K562 (cell line): ENCODE results near the gene HLCS. TPM values are rescaled to one million over a fixed set of nuclear protein-coding genes. Genes with fewer than 3 reads are reported as not detected.
"Not testable (repeated sequence)": the region's sequence is repeated elsewhere in the genome, so short reads cannot be mapped to it uniquely, and the experiment has no call there.

Experiments used
- ADNP ChIP-seq: fragments of 200-800 bp; sonication (Bioruptor generic); IDR thresholded peaks from 2 replicates; pipeline ENCODE4 v1.6.1; 2016; ENCODE audit warnings: missing genetic modification characterization, missing compliant biosample characterization
- ARNT ChIP-seq, 2 experiments: fragments of 450-650 bp; IDR thresholded peaks; 2 replicates each; pipeline ENCODE4 v1.6.1; 2016; ENCODE audit warnings: mild to moderate bottlenecking in 1 of 2
- BCOR ChIP-seq: fragments of 450-650 bp; IDR thresholded peaks from 2 replicates; pipeline ENCODE4 v1.6.1; 2016
- CEBPB ChIP-seq: fragments of 450-650 bp; IDR thresholded peaks from 2 replicates; pipeline ENCODE4 v1.6.1; 2016; ENCODE audit warnings: missing genetic modification characterization, missing compliant biosample characterization
- CEBPG ChIP-seq, 3 experiments: fragments of 200-800 bp in 1 of 3; sonication (Bioruptor generic) in 1 of 3; sonication (generic) in 1 of 3; formaldehyde crosslinking in 1 of 3; IDR thresholded peaks in 2 of 3; conservative IDR thresholded peaks in 1 of 3; 2 replicates each; pipeline versions ENCODE4 v1.6.1 to v1.8.0; 2016 to 2022; ENCODE audit warnings: missing compliant biosample characterization in 2 of 3, missing genetic modification characterization in 2 of 3, mild to moderate bottlenecking in 1 of 3, missing genetic modification reagents in 1 of 3
- CHAMP1 ChIP-seq: fragments of 450-650 bp; IDR thresholded peaks from 2 replicates; pipeline ENCODE4 v1.6.1; 2016; ENCODE audit warnings: mild to moderate bottlenecking
- EP400 ChIP-seq: fragments of 450-650 bp; IDR thresholded peaks from 2 replicates; pipeline ENCODE4 v1.6.1; 2017; ENCODE audit warnings: antibody characterized with exemption, mild to moderate bottlenecking, moderate library complexity
- GTF2E2 ChIP-seq: fragments of 200-800 bp; sonication (Bioruptor generic); IDR thresholded peaks from 2 replicates; pipeline ENCODE4 v1.6.1; 2016; ENCODE audit warnings: missing genetic modification characterization, missing compliant biosample characterization
- HLTF ChIP-seq: fragments of 450-650 bp; IDR thresholded peaks from 2 replicates; pipeline ENCODE4 v1.6.1; 2016
- KDM1A ChIP-seq, 2 experiments: fragments of 450-650 bp; IDR thresholded peaks; 2 replicates each; pipeline ENCODE4 v1.6.1; 2016; ENCODE audit warnings: mild to moderate bottlenecking in 2 of 2
- RCOR1 ChIP-seq, 2 experiments: IDR thresholded peaks; 2 replicates each; pipeline ENCODE4 v1.6.1; 2012; ENCODE audit warnings: low read depth in 2 of 2, low read length in 2 of 2, borderline replicate concordance in 1 of 2, improper control_type of control experiment in 1 of 2
- SMARCA4 ChIP-seq: fragments of 450-650 bp; IDR thresholded peaks from 2 replicates; pipeline ENCODE4 v1.6.1; 2016
- TAL1 ChIP-seq: fragments of 450-650 bp; IDR thresholded peaks from 2 replicates; pipeline ENCODE4 v1.6.1; 2016; ENCODE audit warnings: mild to moderate bottlenecking
- TEAD2 ChIP-seq: fragments of 450-650 bp; IDR thresholded peaks from 2 replicates; pipeline ENCODE4 v1.6.1; 2016; ENCODE audit warnings: missing genetic modification characterization, control low read depth, missing compliant biosample characterization
- TOE1 ChIP-seq, 2 experiments: fragments of 450-650 bp in 1 of 2; sonication (generic) in 1 of 2; formaldehyde crosslinking in 1 of 2; IDR thresholded peaks; 2 replicates each; pipeline versions ENCODE4 v1.7.1 to v1.8.0; 2016 to 2022; ENCODE audit warnings: borderline replicate concordance in 2 of 2, mild to moderate bottlenecking in 2 of 2, antibody characterized with exemption in 1 of 2, inconsistent platforms in 1 of 2, low read depth in 1 of 2, missing genetic modification reagents in 1 of 2, moderate library complexity in 1 of 2
- ZBTB5 ChIP-seq: fragments of 450-650 bp; IDR thresholded peaks from 2 replicates; pipeline ENCODE4 v1.6.1; 2017; ENCODE audit warnings: antibody characterized with exemption
- ZNF764 ChIP-seq: fragments of 250-450 bp; sonication (Bioruptor Pico); IDR thresholded peaks from 2 replicates; pipeline ENCODE4 v1.4.0; 2020; ENCODE audit warnings: low read depth, mild to moderate bottlenecking, moderate library complexity
- polyA plus RNA-seq, 8 experiments: library from polyadenylated mRNA; depleted of rRNA in 4 of 8; stranded (reverse) in 5 of 8; unstranded in 3 of 8; fragments of >200 nt; fragmentation: Nextera tagmentation in 2 of 8; fragmentation: Illumina TruSeq in 1 of 8; extraction: Ambion mirVana in 2 of 8; extraction: Trizol in 1 of 8; gene quantifications; 2 replicates each; pipeline versions ENCODE4 v1.2.1 to v1.2.3, GENCODE V29; 2011 to 2014; ENCODE audit warnings: inconsistent platforms in 1 of 8, missing spikeins in 1 of 8
- total RNA-seq, 7 experiments: library from RNA; depleted of rRNA in 6 of 7; stranded (reverse); fragments of >200 nt in 6 of 7; fragmentation: Illumina TruSeq in 2 of 7; extraction: Trizol in 2 of 7; gene quantifications; 2 replicates each; pipeline versions ENCODE4 v1.2.1 to v1.2.3, GENCODE V29; 2011 to 2021; ENCODE audit warnings: low replicate concordance in 1 of 7
- TF ChIP-seq, protein P1 (sequence below): fragments of 450-650 bp; IDR thresholded peaks from 2 replicates; pipeline ENCODE4 v1.6.1; 2016; ENCODE audit warnings: missing biosample characterization, missing genetic modification characterization
- TF ChIP-seq, protein P2 (sequence below), 2 experiments: fragments of 450-650 bp; IDR thresholded peaks; 2 replicates each; pipeline ENCODE4 v1.6.1; 2016
- TF ChIP-seq, protein P3 (sequence below), 2 experiments: fragments of 250-450 bp in 1 of 2; fragments of 450-650 bp in 1 of 2; sonication (Bioruptor Pico) in 1 of 2; IDR thresholded peaks; 2 replicates each; pipeline versions ENCODE4 v1.6.1 to v1.8.0; 2016 to 2021; ENCODE audit warnings: mild to moderate bottlenecking in 2 of 2, moderate library complexity in 2 of 2, missing compliant biosample characterization in 1 of 2, missing genetic modification characterization in 1 of 2

HLCS gene
- total and polyA plus RNA-seq, 9 of the 15 experiments (the other 6 are each of a cell fraction or from before 2014, with no cell fraction given): 3.0 to 21.5 (median 17.1) TPM

GRCh38 chr21:36989199-36989698, 22.8 kb upstream of the HLCS start (continued):
- TF ChIP-seq CHAMP1 (peak; percentile 67), ADNP (tag) (peak; percentile 95), GTF2E2 (tag) (peak; percentile 69; the same call in 1 of the 2 replicates), HLTF (0 out of 2 replicates have a peak, but pooled peaks have one; percentile 50), TAL1 (peak; percentile 17; the same call in 1 of the 2 replicates), CEBPG (tag; conservative IDR thresholded peaks at IDR 0.05 in 1 of 2, IDR thresholded peaks at IDR 0.05 in 1 of 2) (0 out of 4 replicates have a peak, but pooled peaks of 1 of the 2 experiments have one; percentile 8), EP400 (peak; percentile 83), BCOR (peak; percentile 90), ZNF764 (CRISPR knock-in tag) (peak; percentile 53; the same call in 1 of the 2 replicates), RCOR1 (IDR thresholded peaks at IDR 0.05; ENCODE audit: borderline replicate concordance in 1 of 2, low read depth in 2 of 2, low read length in 2 of 2) (peak in 1 of 2 experiments; percentile 43; a peak in 1 of 4 replicates), ARNT (IDR thresholded peaks at IDR 0.05) (peak; percentile 45 to 59; a peak in 1 of 4 replicates), KDM1A (IDR thresholded peaks at IDR 0.05) (peak; percentile 69 to 85), TOE1 (IDR thresholded peaks at IDR 0.05; ENCODE audit: borderline replicate concordance) (peak; percentile 72), TEAD2 (tag) (0 out of 2 replicates have a peak, but pooled peaks have one; percentile 45), CEBPB (tag) (peak; percentile 28; the same call in 1 of the 2 replicates), SMARCA4 (peak; percentile 53), ZBTB5 (0 out of 2 replicates have a peak, but pooled peaks have one; percentile 10)
- not testable (repeated sequence) for TF ChIP-seq CEBPG (CRISPR knock-in tag; IDR thresholded peaks at IDR 0.05); TOE1 (CRISPR knock-in tag; IDR thresholded peaks at IDR 0.05; ENCODE audit: borderline replicate concordance, low read depth)
- TF ChIP-seq, protein P1, sequence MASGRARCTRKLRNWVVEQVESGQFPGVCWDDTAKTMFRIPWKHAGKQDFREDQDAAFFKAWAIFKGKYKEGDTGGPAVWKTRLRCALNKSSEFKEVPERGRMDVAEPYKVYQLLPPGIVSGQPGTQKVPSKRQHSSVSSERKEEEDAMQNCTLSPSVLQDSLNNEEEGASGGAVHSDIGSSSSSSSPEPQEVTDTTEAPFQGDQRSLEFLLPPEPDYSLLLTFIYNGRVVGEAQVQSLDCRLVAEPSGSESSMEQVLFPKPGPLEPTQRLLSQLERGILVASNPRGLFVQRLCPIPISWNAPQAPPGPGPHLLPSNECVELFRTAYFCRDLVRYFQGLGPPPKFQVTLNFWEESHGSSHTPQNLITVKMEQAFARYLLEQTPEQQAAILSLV (tag): peak; percentile 26; the same call in 1 of the 2 replicates
- TF ChIP-seq, protein P2, sequence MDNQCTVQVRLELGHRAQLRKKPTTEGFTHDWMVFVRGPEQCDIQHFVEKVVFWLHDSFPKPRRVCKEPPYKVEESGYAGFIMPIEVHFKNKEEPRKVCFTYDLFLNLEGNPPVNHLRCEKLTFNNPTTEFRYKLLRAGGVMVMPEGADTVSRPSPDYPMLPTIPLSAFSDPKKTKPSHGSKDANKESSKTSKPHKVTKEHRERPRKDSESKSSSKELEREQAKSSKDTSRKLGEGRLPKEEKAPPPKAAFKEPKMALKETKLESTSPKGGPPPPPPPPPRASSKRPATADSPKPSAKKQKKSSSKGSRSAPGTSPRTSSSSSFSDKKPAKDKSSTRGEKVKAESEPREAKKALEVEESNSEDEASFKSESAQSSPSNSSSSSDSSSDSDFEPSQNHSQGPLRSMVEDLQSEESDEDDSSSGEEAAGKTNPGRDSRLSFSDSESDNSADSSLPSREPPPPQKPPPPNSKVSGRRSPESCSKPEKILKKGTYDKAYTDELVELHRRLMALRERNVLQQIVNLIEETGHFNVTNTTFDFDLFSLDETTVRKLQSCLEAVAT (IDR thresholded peaks at IDR 0.05): peak in 1 of 2 experiments; percentile 88; a peak in 3 of 4 replicates
- TF ChIP-seq, protein P3, sequence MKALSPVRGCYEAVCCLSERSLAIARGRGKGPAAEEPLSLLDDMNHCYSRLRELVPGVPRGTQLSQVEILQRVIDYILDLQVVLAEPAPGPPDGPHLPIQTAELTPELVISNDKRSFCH (CRISPR knock-in tag; IDR thresholded peaks at IDR 0.05): not testable (repeated sequence)
- TF ChIP-seq, protein P3 (tag; IDR thresholded peaks at IDR 0.05): peak; percentile 45; the same call in 1 of the 2 replicates
